ENCODE results near the gene MIDN.

Gene MIDN

DNA sequence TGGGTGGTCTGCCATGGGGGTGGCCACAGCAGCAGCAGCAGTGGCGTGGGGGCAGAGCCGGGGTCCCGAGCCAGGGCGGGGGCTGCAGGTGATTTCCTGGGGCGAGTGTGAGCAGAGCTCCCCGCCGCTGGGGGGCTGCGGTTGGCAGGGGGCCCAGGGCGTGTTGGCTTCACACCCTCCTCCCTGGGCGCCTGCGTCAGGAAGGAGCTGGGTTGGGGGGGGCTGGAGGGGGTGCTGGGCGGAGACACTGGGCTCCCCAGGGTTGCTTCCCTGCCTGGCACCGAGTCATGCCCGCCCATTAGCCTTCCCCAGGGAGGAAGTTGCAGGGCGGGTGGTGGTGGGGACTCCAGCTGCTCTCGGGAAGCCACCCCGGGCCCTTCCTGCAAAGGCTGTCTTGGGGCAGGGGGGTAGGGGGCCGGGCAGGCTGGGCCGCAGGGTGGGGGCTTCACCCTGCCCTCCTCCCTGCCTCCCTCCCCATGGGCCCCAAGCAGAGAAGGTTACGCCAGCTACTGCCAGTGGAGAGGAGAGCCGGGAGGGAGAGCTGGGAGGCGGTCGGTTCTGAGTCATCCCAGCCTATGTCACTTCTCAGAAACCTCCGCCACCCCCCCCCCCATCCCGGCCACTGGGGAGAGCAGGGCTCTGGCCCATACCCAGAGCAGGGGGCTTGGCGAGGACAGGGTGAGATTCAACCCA, 4.6 kb downstream of the MIDN start:
- H3K36me3 ChIP-seq: peaks cover 65 to 71% (median 70%) of the 10 kb centered on the region in 11 experiments
- peaks cover 48 to 55% (median 50%) of the 10 kb centered on the region in 10 experiments for H3K4me1 ChIP-seq
- peaks cover 58 to 81% (median 70%) of the 10 kb centered on the region in 11 experiments for H4K20me1 ChIP-seq
- peak overlapping the region; percentile 98 to 100 (median 100) for H3K4me2 ChIP-seq
- H3K9me3 ChIP-seq (replicated peaks in 1 of 11): peaks cover 0 to 5% (median 0%) of the 10 kb centered on the region in 11 experiments; a peak in 6 of 22 replicates
- peak overlapping the region; percentile 92 to 100 (median 99) for H3K4me3 ChIP-seq
- H3K27me3 ChIP-seq: no peaks in the 10 kb centered on the region
- H3K9ac ChIP-seq: peak overlapping the region; percentile 89 to 99 (median 98)
- no peak for TF ChIP-seq Cebpa-rat (IDR thresholded peaks at IDR 0.05)
- H3K27ac ChIP-seq: peak overlapping the region; percentile 93 to 97 (median 95)

DNA sequence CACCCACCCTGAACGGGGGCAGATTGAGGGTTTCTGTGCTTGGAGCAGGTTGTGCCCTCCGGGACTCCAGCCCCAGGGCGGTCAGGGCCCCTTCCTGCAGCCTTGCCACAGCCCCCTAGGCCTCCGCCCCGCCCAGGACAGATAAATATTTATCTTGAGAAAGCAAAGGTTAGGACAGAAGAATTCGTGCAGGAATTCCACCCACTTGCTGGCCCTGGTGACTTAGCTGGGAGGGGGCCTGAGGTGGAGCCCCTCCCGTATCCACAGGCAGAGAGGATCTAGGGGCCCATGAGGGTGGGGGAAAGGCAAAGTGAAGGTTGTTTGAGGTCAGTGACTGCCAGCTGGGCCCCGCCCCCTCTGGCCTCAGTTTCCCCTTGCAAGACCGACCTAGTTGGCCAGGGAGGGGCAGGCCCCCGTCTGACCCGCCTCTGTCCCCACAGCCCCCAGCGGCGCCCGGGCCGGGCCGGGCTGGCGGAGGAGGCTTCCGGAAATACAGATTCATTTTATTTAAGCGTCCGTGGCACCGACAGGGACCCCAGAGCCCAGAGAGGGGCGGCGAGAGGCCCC, 5.2 kb downstream of the MIDN start:
- H3K27me3 ChIP-seq: no peaks in the 10 kb centered on the region
- H3K4me2 ChIP-seq: peak overlapping the region; percentile 98 to 100 (median 100)
- H3K9me3 ChIP-seq (replicated peaks in 1 of 11): peaks cover 0 to 5% (median 0%) of the 10 kb centered on the region in 11 experiments; a peak in 6 of 22 replicates
- peaks cover 65 to 76% (median 74%) of the 10 kb centered on the region in 11 experiments for H3K36me3 ChIP-seq
- H3K4me3 ChIP-seq: peak overlapping the region; percentile 92 to 100 (median 99)
- peak overlapping the region; percentile 82 to 99 (median 96) for H3K9ac ChIP-seq
- peaks cover 63 to 88% (median 76%) of the 10 kb centered on the region in 11 experiments for H4K20me1 ChIP-seq
- H3K4me1 ChIP-seq: peaks cover 51 to 57% (median 53%) of the 10 kb centered on the region in 10 experiments
- H3K27ac ChIP-seq: peak overlapping the region; percentile 93 to 97 (median 95)
- no peak for TF ChIP-seq Cebpa-rat (IDR thresholded peaks at IDR 0.05)

GRCh38 chr19:1254081-1254527, 5.7 kb downstream of the MIDN start:
- H3K9ac ChIP-seq: peak overlapping the region; percentile 82 to 99 (median 96)
- peak overlapping the region; percentile 93 to 97 (median 95) for H3K27ac ChIP-seq
- peaks cover 63 to 93% (median 80%) of the 10 kb centered on the region in 11 experiments for H4K20me1 ChIP-seq
- TF ChIP-seq Cebpa-rat (IDR thresholded peaks at IDR 0.05): no peak
- H3K27me3 ChIP-seq: no peaks in the 10 kb centered on the region
- peaks cover 65 to 76% (median 74%) of the 10 kb centered on the region in 11 experiments for H3K36me3 ChIP-seq
- H3K4me3 ChIP-seq: peak overlapping the region; percentile 92 to 100 (median 99)
- peak overlapping the region; percentile 98 to 100 (median 100) for H3K4me2 ChIP-seq
- peaks cover 0 to 5% (median 0%) of the 10 kb centered on the region in 11 experiments; a peak in 6 of 22 replicates for H3K9me3 ChIP-seq (replicated peaks in 1 of 11)
- H3K4me1 ChIP-seq: peaks cover 55 to 63% (median 58%) of the 10 kb centered on the region in 10 experiments

DNA sequence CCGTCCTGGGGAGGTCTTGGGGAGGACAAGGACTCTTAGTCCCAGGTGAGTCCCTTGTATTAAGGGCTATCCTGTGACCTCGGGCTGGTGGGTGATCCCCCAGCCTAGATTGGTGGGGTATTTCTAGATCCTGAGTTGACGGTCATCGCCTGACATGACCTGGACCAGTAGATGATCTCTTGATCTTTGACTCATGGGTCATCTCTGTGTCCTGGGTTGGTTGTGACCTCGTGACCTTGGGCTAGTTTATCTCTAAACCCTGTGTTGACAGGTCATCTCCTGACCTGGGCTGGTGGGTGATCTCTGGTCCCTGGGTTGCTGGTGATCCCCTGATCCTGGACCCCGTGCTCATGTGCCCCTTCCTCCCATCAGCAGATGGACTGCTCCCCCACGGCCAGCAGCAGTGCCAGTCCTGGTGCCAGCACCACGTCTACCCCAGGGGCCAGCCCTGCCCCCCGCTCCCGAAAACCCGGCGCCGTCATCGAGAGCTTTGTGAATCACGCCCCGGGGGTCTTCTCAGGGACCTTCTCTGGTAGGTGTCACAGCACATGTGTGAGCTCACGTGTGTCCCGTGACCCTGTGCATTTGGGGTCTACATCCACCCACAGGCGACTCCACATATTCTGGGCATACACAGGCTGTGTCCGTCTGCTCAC, 6.3 kb downstream of the MIDN start:
- Histone ChIP-seq H3K4me1 (peaks cover 61 to 68% (median 64%) of the 10 kb centered on the region in 10 experiments), H3K27ac (peak overlapping the region; percentile 93 to 97 (median 95); a peak in 20 of 22 replicates), H3K4me2 (peak overlapping the region; percentile 98 to 100 (median 100)), H3K36me3 (peaks cover 65 to 76% (median 74%) of the 10 kb centered on the region in 11 experiments), H3K9ac (peak overlapping the region; percentile 82 to 99 (median 96); a peak in 21 of 22 replicates), H4K20me1 (peaks cover 63 to 98% (median 80%) of the 10 kb centered on the region in 11 experiments), H3K9me3 (replicated peaks in 1 of 11) (peaks cover 0 to 5% (median 0%) of the 10 kb centered on the region in 11 experiments; a peak in 6 of 22 replicates), H3K4me3 (peak overlapping the region in 9 of 10 experiments; percentile 26 to 100 (median 99); a peak in 16 of 20 replicates), H3K27me3 (no peaks in the 10 kb centered on the region)
- TF ChIP-seq Cebpa-rat (IDR thresholded peaks at IDR 0.05): no peak

GRCh38 chr19:1255186-1256161, 7.1 kb downstream of the MIDN start:
- peaks cover 69 to 76% (median 72%) of the 10 kb centered on the region in 10 experiments for H3K4me1 ChIP-seq

GRCh38 chr19:1256646-1257474, 8.5 kb downstream of the MIDN start:
- peaks cover 77 to 87% (median 83%) of the 10 kb centered on the region in 10 experiments for H3K4me1 ChIP-seq

More at GRCh38 chr19:1255186-1256161, 7.1 kb downstream of the MIDN start:
- peak overlapping the region; percentile 29 to 97 (median 95); a peak in 21 of 22 replicates for H3K27ac ChIP-seq
- H3K4me2 ChIP-seq: peak overlapping the region; percentile 98 to 100 (median 100)
- H3K9ac ChIP-seq: peak overlapping the region; percentile 82 to 99 (median 96)
- peaks cover 0 to under 1% (median 0%) of the 10 kb centered on the region in 11 experiments; a peak in 2 of 22 replicates for H3K9me3 ChIP-seq (replicated peaks in 1 of 11)
- no peak for TF ChIP-seq Cebpa-rat (IDR thresholded peaks at IDR 0.05)
- H4K20me1 ChIP-seq: peaks cover 54 to 98% (median 77%) of the 10 kb centered on the region in 11 experiments
- peak overlapping the region; percentile 7 to 100 (median 94); a peak in 17 of 20 replicates for H3K4me3 ChIP-seq
- peaks cover 57 to 68% (median 66%) of the 10 kb centered on the region in 11 experiments for H3K36me3 ChIP-seq
- H3K27me3 ChIP-seq: no peaks in the 10 kb centered on the region

More at GRCh38 chr19:1256646-1257474, 8.5 kb downstream of the MIDN start:
- Histone ChIP-seq H3K36me3 (peaks cover 45 to 58% (median 53%) of the 10 kb centered on the region in 11 experiments), H4K20me1 (peaks cover 49 to 87% (median 64%) of the 10 kb centered on the region in 11 experiments), H3K4me3 (peak overlapping the region in 9 of 10 experiments; percentile 34 to 99 (median 52); a peak in 15 of 20 replicates), H3K27me3 (no peaks in the 10 kb centered on the region), H3K27ac (peak overlapping the region in 8 of 11 experiments; percentile 38 to 97 (median 94); a peak in 16 of 22 replicates), H3K9ac (peak overlapping the region; percentile 63 to 99 (median 89); a peak in 21 of 22 replicates), H3K4me2 (peak overlapping the region; percentile 98 to 100 (median 100)), H3K9me3 (replicated peaks in 1 of 11) (no peaks in the 10 kb centered on the region)
- TF ChIP-seq Cebpa-rat (IDR thresholded peaks at IDR 0.05): no peak

All from BLaER1 treated with 17β-estradiol and CSF1 and Interleukin-3, amounts not matched to agents 10 nM and 100 nM (cell line).